ENCODE results near the gene ST8SIA2. TPM values are rescaled to one million over a fixed set of nuclear protein-coding genes. Genes with fewer than 3 reads are reported as not detected.
"Not testable (repeated sequence)": the region's sequence is repeated elsewhere in the genome, so short reads cannot be mapped to it uniquely, and the experiment has no call there.

Gene ST8SIA2
- polyA plus RNA-seq, 10 donors: 6.9 to 18.7 (median 13.0) TPM

DNA sequence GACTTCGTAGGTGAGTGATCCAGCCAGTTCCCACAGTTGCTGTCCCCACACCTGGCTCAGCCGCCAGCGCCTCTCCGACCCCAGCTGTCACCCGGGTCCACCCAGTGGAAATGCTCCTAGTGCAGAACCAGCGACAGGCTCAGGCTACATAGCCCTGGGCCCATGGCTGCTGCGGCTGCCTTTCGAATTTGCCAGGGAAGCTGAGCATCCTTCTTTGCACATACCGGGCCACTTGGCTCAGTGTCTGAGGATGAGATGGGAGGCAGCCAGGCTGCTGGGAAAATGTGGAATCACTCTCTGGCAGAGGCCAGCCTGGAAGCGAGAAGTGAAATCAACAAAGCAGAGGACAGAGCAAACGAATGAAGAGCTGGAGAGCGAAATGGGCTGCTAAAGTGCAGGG, 80.1 kb downstream of the ST8SIA2 start:
- peak in 2 of 3 donors; percentile 61 to 73 for DNase-seq

DNA sequence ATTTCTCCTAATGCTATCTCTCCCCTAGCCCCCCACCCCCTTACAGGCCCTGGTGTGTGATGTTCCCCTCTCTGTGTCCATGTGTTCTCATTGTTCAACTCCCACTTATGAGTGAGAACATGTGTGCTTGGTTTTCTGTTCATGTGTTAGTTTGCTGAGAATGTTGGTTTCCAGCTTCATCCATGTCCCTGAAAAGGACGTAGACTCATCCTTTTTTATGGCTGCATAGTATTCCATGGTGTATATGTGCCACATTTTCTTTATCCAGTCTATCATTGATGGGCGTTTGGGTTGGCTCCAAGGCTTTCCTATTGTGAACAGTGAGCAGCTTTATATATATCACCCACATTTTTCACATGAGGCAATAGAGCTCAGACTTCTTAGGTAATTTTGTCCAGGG, 86.0 kb downstream of the ST8SIA2 start:
- DNase-seq: not testable (repeated sequence)

DNA sequence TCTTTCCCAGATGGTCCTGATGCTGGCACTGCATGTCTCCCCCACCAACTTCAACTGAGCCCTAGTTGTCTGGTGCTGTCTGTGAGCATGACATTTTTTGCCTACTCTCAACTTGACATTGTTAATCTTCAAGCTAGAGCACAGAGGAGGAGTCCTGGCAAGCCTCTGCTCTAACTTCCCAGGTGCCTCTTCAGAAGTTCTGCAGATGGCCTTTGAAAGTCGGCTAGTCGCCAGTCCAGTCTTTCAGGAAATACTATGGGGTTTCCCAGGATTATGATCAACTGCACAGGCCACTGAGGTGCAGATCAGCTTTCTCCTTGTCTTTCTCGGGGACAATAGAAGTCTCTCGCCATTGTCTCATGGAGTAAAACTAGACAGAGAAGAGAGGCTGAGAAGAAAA, 86.7 kb downstream of the ST8SIA2 start:
- DNase-seq: peak in 1 of 3 donors; percentile 37

DNA sequence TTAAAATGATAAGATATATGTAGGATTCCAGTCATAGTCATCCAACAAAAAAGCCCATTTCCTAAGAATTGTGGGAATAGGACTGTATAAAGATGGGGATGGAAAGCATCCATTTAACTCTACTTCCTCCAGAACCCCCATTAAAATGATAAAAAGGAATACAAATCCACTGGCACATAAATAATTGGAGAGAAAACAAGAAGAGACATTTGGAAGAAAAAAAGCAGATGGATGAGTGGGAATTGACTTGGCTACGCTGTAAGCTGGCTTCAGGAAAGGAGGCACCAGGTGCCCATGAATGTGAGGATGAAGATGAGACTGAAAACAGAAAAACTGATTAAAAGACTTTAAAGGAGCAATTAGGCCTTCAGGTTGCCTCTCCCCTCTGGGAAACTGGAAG, 91.8 kb downstream of the ST8SIA2 start:
- no peak for DNase-seq

DNA sequence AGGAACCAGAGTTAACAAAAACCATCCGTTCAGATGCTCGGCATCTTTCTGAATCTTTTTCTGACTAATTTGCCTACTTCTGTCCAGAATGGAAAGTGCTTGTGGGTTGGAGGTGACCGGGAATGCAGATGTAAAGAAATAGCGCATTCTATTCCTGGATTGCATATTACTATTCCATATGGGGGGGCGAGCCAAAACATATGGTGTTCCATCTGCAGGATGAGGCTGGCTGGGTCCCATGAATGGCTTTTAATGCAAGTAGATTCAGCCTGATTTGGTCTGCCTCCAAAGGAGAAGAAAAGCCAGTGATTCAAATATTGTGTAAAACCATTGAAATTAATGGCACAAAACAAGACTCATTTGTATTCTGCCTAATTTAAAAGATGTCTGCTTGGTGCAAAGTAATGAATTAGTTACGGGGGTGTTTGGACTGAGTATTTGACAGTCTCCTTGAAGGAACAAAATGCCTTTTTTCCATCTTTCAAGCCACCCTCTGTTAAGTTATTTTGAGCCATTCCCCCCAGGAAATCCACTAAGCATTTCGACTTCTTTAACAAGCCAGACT, 99.0 kb downstream of the ST8SIA2 start:
- peak; percentile 46 to 92 (median 74) for DNase-seq

DNA sequence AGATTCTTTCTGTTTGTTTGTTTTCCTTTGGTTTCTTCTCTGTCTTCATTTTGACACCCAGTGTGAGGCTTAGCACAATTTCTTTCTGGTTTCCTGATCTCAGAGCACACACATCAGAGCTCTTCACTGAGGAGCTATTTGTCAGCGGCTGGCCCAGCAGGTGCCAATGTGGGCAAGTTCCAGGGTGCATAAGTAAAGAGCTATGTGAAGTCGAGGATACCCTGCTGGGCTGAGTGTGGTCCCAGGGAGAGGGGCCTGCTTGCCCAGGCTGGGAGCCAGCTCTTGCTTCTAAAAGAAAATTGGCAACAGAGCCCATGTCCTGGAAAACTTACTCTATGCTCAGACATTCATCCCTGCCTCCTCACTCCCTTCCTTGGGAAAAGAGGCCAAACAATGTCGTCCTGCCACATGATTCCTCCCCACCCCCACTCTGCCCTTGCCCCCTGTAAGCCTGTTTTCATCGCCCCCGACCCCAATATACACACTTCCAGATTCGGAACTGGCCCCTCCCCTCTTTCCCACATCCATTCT, 101.2 kb downstream of the ST8SIA2 start:
- DNase-seq: peak in 1 of 3 donors; percentile 48

DNA sequence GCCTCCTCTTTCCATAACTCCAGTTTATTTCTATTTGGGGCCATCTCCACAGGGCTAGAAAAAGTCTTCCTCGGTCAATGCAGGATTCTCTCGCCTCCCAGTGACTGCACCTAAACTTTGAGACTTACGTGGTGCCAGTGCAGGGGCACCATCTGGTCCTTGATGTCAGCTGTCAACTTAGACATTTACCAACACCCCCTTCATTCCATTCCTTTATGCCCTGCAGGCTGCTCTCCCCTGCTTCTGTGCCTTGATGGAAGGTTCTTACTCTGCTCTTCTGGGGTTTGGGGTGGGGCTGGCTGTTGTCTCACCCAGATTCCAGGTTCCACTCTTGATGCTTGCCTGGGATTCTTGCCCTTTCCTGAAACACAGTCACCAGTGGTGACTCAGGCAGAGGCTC, 101.8 kb downstream of the ST8SIA2 start:
- DNase-seq: no peak

DNA sequence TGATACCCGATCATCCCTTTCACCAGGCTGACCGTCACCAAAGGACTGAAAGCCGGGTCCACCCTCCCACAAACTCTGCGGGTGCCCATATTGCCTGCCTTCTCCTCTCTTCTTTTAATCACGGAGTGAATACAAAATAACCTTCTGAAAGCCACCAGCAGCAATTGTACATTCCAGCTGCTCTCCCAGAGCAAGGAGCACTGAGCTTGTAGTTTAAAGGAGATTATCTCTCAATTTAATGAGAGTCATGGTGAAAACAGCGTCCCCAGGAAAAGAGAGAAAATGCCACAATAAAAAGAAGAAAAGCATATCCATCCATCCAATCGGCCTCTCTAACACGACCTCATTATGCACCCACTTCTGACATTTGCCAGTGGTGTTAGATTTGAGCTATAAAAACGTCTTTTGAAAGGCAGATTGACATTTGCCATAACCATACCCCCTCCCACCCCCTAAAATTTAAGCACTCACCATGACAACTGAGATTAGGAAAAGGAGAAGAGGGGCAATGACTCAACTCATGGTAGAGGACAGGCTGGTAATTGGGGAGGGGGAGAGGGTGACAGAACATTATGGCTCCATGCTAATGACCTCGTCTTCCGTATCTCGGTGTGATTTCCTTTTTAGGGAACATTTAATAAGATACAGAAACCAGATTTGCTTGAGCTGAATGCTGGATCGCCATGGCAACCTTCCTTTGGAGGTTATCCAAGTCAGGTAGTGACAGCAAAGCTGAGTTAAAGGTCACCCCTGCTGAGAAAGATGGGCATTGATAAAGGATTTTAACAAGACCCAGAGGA, 106.2 kb downstream of the ST8SIA2 start:
- DNase-seq: no peak

DNA sequence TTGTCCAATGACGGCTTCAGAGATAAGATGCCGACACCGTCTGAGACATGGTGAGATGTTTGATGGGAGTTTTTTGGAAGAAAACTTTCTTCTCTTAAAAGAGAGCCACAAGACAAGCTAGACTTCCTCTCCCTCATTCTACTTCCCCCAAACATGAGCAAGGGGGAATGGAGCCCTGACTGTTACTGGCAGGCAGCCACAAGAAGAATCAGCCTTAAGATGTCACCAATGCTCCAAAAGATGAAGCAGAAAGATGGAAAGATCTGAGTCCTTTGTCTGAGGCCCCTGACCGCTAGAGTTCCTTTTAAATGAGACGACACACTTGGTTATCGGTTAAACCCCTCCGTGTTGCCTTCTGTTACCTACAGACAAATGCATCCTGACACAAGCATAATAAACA, 108.7 kb downstream of the ST8SIA2 start:
- no peak for DNase-seq

DNA sequence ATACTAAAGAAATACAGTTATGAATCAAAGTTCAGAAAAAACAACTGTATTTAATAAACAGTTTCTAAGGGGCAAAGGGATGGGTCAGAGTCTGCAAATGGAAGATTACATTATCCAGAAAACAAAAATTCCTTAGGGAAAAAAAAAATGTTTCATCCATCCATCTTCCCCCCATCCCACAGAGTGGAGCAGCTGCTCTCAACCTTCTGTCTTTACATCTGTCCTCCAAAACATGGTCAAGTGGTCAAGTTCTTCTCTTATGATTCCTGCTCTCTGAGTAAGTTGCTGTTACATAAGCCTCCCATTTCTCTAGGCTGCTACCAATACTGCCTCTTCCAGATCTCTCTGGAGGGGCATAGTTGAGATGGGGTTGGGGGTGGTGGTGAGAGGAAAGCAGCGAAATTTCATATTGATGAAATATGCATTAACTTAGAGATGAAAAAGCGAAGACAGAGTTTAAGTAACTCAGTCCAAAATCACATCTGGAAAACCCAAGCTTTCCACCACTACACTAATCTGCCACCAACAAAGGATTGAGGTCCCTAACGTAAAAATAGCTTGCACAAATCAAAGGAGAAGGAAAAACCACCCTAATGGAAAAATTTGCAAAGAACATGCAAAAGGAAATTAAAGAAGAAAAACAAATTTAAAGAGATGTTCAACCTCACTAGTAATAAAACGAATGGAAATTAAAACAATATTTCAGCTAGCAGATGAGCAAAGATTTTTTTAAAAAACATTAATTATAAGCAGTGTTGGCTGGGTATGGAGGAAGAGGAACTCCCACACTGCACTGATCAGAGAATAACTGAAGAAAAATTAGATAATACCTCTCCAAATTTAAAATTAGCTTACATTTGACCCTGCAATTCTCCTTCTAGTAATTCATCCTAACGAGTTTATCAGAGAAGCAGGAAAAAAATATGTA, 109.5 kb downstream of the ST8SIA2 start:
- DNase-seq: peak in 1 of 3 donors; percentile 48

DNA sequence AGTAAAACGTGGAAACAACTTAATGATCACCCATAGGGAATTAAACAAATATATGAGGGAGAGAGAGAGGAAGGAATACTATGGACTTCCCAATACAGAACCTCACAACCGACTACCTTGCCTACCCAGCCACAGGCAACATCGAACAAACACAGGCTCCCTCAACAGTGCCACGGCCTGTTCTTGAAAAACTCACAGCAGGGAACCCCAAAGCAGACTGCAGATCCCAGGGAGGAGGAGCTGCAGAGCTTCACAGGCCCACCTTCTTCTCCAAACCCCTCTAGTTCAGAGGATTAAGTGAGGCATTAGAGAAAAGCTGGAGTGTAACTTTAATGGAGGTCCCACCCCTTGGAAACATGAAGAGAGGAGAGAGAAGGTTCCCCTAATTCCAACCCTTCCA, 110.2 kb downstream of the ST8SIA2 start:
- DNase-seq: no peak

DNA sequence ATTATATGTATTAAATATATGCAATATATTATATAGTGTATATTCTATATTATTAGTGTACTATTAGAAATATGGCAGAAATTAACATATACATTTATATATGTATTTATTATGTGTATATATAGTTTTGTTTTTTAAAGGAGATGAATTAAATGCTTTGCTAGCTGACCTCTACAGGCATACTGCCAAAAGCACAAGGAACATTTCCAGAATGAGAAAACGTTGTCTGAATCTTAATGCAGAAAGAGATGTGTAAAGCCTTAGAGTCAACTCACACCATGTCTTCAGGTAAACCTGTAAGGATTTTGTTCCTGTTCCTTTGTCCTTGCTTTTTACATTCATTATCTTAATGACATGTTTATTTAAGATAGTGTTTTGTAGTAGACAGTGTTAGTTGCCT, 111.9 kb downstream of the ST8SIA2 start:
- peak in 1 of 3 donors; percentile 61 for DNase-seq

DNA sequence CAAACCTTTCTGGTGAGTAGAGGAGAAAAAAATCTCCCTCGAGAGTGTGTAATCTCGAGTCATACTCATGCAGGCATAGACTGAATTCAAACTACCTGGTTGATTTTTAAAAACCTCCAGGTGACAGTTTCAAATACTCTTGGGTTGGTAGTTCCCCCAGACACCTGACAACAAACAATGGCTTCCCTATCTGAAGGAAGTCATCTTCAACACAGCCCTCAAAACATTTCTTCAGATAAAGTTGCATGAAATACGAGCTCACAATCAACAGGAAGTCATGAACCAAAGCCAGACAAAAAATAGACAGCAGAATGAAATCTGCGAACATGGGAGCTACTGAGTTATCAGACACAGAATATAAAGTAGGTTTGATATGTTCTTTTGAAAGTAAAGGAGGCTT, 112.8 kb downstream of the ST8SIA2 start:
- DNase-seq: no peak

DNA sequence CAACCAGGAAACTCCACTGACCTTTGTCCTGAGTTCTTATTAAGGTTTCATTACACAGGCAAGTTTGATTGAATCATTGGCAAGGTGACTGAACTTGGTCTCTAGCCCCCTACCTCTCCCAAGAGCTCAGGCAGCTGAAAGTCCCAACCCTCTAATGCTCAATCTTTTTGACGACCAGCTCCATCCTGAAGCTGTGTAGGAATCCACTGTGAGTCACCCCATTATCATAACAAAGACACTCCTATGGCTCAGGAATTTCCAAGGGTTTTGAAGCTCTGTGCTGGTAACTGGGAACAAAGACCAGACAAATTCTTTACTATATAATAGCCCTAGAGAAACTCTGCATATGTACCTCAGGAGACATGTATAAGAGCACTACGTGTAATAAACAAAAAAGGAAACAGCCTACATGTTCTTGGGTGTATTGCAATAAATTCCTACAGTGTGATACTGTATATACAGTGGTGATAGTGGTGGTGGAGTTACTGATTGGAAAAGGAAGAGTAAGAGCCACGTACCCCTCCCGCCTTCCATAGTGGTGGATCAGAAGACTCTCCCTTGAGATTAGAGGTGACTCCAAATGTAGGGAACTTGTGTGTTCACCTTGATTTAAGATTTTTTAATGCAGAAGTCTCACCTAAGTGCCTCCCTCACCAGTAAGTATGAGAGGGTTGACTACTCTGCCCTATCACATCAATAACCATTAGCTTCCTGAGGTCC, 116.6 kb downstream of the ST8SIA2 start:
- no peak for DNase-seq
